ENCODE measurements around the gene ZNF679. TPM values are rescaled to one million over a fixed set of nuclear protein-coding genes. Genes with fewer than 3 reads are reported as not detected.

The ZNF679 gene
- total RNA-seq, 1 experiment from 2014 or later: not detected

GRCh38 chr7:64184376-64184775 is 43.9 kb upstream of the ZNF679 start:
- H3F3A ChIP-seq (ENCODE audit: insufficient read depth, low read depth): no peaks in the 10 kb centered on the region
- no peaks in the 10 kb centered on the region for H3K9me3 ChIP-seq (ENCODE audit: insufficient read depth, low read depth)
- no peak overlapping the region for H3K27ac ChIP-seq
- H4K20me1 ChIP-seq (ENCODE audit: insufficient read depth): no peaks in the 10 kb centered on the region
- DNase-seq: no peak
- no peaks in the 10 kb centered on the region for H3K79me2 ChIP-seq (ENCODE audit: low read depth)
- BruUV-seq (replicated peaks): no TSS peak
- H3K36me3 ChIP-seq (ENCODE audit: low read depth): no peaks in the 10 kb centered on the region
- H3K27me3 ChIP-seq (ENCODE audit: insufficient read depth, low read depth): no peaks in the 10 kb centered on the region
- ChIA-PET CTCF (no interaction called here), POLR2A (ENCODE audit: unreplicated experiment) (no interaction called here)
- no peak overlapping the region for H3K4me3 ChIP-seq
- no peak overlapping the region for H2AFZ ChIP-seq
- no peaks in the 10 kb centered on the region for H3K9me2 ChIP-seq (ENCODE audit: insufficient read depth)
- intact Hi-C loops (cut with micrococcal nuclease; ENCODE audit: unreplicated experiment): loop anchor here (5.0 kb wide), 1 partner anchor 433 kb away; no protein-coding TSS in a partner anchor
- no peak overlapping the region for H3K4me2 ChIP-seq
- TF ChIP-seq, protein P1, sequence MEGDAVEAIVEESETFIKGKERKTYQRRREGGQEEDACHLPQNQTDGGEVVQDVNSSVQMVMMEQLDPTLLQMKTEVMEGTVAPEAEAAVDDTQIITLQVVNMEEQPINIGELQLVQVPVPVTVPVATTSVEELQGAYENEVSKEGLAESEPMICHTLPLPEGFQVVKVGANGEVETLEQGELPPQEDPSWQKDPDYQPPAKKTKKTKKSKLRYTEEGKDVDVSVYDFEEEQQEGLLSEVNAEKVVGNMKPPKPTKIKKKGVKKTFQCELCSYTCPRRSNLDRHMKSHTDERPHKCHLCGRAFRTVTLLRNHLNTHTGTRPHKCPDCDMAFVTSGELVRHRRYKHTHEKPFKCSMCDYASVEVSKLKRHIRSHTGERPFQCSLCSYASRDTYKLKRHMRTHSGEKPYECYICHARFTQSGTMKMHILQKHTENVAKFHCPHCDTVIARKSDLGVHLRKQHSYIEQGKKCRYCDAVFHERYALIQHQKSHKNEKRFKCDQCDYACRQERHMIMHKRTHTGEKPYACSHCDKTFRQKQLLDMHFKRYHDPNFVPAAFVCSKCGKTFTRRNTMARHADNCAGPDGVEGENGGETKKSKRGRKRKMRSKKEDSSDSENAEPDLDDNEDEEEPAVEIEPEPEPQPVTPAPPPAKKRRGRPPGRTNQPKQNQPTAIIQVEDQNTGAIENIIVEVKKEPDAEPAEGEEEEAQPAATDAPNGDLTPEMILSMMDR (conservative IDR thresholded peaks at IDR 0.05): no peak
- TF ChIP-seq EZH2 (IDR thresholded peaks at IDR 0.05; ENCODE audit: low read depth): no peak
- H3K4me1 ChIP-seq (replicated peaks; ENCODE audit: insufficient read depth): no peaks in the 10 kb centered on the region

- no peaks in the 10 kb centered on the region for H3K79me2 ChIP-seq (ENCODE audit: low read depth)
- no peaks in the 10 kb centered on the region for H3K9me2 ChIP-seq (ENCODE audit: insufficient read depth)
- no peak overlapping the region for H3K4me2 ChIP-seq
- CTCF ChIA-PET: no interaction called here
- H3K27ac ChIP-seq: no peak overlapping the region
- TF ChIP-seq, protein P1 (conservative IDR thresholded peaks at IDR 0.05): no peak
- TF ChIP-seq EZH2 (IDR thresholded peaks at IDR 0.05; ENCODE audit: low read depth): no peak
- intact Hi-C loops (cut with micrococcal nuclease; ENCODE audit: unreplicated experiment): no loop called here
- no peak overlapping the region for H2AFZ ChIP-seq
- H4K20me1 ChIP-seq (ENCODE audit: insufficient read depth): no peaks in the 10 kb centered on the region
- H3K4me1 ChIP-seq (replicated peaks; ENCODE audit: insufficient read depth): no peaks in the 10 kb centered on the region
- BruUV-seq (replicated peaks): no TSS peak
- POLR2A ChIA-PET (ENCODE audit: unreplicated experiment): no interaction called here
- no peaks in the 10 kb centered on the region for H3F3A ChIP-seq (ENCODE audit: insufficient read depth, low read depth)
- H3K9me3 ChIP-seq (ENCODE audit: insufficient read depth, low read depth): no peaks in the 10 kb centered on the region
- no peaks in the 10 kb centered on the region for H3K27me3 ChIP-seq (ENCODE audit: insufficient read depth, low read depth)
- H3K36me3 ChIP-seq (ENCODE audit: low read depth): no peaks in the 10 kb centered on the region
- H3K4me3 ChIP-seq: no peak overlapping the region
- DNase-seq: no peak
Measured at GRCh38 chr7:64187408-64187807, 40.9 kb upstream of the ZNF679 start.

DNA sequence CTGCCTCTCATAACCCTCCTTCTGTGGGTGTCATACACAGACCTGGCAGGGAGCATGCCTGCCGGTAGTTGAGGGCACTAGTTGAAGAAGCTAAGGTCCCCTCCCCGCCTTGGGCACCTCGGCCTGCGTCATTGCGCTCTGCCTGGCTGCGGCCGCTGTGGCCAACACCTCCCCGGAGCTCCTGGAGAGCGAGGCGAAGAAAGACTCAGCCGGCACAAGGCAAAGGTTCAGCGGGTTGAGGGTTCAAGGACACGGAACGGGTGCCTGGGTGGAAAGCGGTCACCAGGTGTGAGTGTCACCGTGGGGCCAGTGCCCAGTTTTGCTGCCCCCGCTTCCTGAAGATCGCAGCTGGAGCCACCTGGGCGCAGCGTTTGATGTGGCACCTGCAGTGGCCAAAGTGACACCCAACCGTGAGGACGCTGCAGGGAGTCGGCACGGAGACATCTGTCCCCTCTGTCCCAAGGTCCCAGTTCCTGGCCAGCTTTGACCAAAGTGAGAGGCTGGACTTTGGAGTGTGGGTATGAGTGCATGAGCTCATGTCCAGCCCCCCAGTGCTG is 36.0 kb upstream of the ZNF679 start:
- ChIA-PET CTCF (no interaction called here), POLR2A (ENCODE audit: unreplicated experiment) (no interaction called here)
- Histone ChIP-seq H3K27ac (no peak overlapping the region), H3K9me3 (ENCODE audit: insufficient read depth, low read depth) (no peaks in the 10 kb centered on the region), H2AFZ (no peak overlapping the region), H4K20me1 (ENCODE audit: insufficient read depth) (no peaks in the 10 kb centered on the region), H3K4me3 (no peak overlapping the region), H3K36me3 (ENCODE audit: low read depth) (no peaks in the 10 kb centered on the region), H3F3A (ENCODE audit: insufficient read depth, low read depth) (no peaks in the 10 kb centered on the region), H3K4me2 (no peak overlapping the region), H3K9me2 (ENCODE audit: insufficient read depth) (no peaks in the 10 kb centered on the region), H3K79me2 (ENCODE audit: low read depth) (no peaks in the 10 kb centered on the region), H3K27me3 (ENCODE audit: insufficient read depth, low read depth) (no peaks in the 10 kb centered on the region), H3K4me1 (replicated peaks; ENCODE audit: insufficient read depth) (no peaks in the 10 kb centered on the region)
- DNase-seq: no peak
- BruUV-seq (replicated peaks): no TSS peak
- intact Hi-C loops (cut with micrococcal nuclease; ENCODE audit: unreplicated experiment): no loop called here
- TF ChIP-seq EZH2 (IDR thresholded peaks at IDR 0.05; ENCODE audit: low read depth): no peak
- TF ChIP-seq, protein P1 (conservative IDR thresholded peaks at IDR 0.05): no peak

Data from PC-9 (cell line).